Measurements from ENCODE around the gene PCSK5. TPM values are rescaled to one million over a fixed set of nuclear protein-coding genes. Genes with fewer than 3 reads are reported as not detected.
A peak's percentile ranks its signal among the peaks of the same experiment; 100 is the strongest.

PCSK5 gene
- total RNA-seq, 2 experiments from 2014 or later, result 3.0 to 3.1 TPM

- no peaks in the 10 kb centered on the region for H3K4me1 Mint-ChIP-seq
- CTCF ChIA-PET, result no interaction called here
- no peak overlapping the region for H3K4me3 Mint-ChIP-seq
- H3K27ac Mint-ChIP-seq, result no peak overlapping the region
- peaks cover 5% of the 10 kb centered on the region for H3K36me3 Mint-ChIP-seq (ENCODE audit: low read depth)
- H3K9me3 Mint-ChIP-seq (ENCODE audit: low read depth), result no peaks in the 10 kb centered on the region
- no peaks in the 10 kb centered on the region for H3K27me3 Mint-ChIP-seq
- POLR2A ChIA-PET, result no interaction called here
- ATAC-seq, result no peak
- intact Hi-C loops (cut with DNase I, micrococcal nuclease), result no loop called here
- no peak for DNase-seq
Observed at GRCh38 chr9:76107482-76107881, 217.0 kb downstream of the PCSK5 start.

- ChIA-PET CTCF (no interaction called here), POLR2A (no interaction called here)
- intact Hi-C loops (cut with DNase I, micrococcal nuclease), result no loop called here
- no peaks in the 10 kb centered on the region for H3K4me1 Mint-ChIP-seq
- DNase-seq, result no peak
- no peak for ATAC-seq
- peaks cover 6% of the 10 kb centered on the region for H3K36me3 Mint-ChIP-seq (ENCODE audit: low read depth)
- H3K4me3 Mint-ChIP-seq, result no peak overlapping the region
- H3K27ac Mint-ChIP-seq, result no peak overlapping the region
- H3K27me3 Mint-ChIP-seq, result no peaks in the 10 kb centered on the region
- no peaks in the 10 kb centered on the region for H3K9me3 Mint-ChIP-seq (ENCODE audit: low read depth)
Observed at GRCh38 chr9:76109953-76110352, 219.5 kb downstream of the PCSK5 start.

GRCh38 chr9:76112151-76112550 is 221.7 kb downstream of the PCSK5 start:
- intact Hi-C loops (cut with DNase I, micrococcal nuclease), result no loop called here
- peaks cover 6% of the 10 kb centered on the region for H3K36me3 Mint-ChIP-seq (ENCODE audit: low read depth)
- peaks cover 11% of the 10 kb centered on the region for H3K4me1 Mint-ChIP-seq
- CTCF ChIA-PET, result interaction anchor here (2.9 kb wide), 1 partner anchor 11 kb away, joined by 13 read pairs; no protein-coding TSS in a partner anchor
- ATAC-seq (no peak), DNase-seq (no peak)
- H3K27ac Mint-ChIP-seq, result no peak overlapping the region
- POLR2A ChIA-PET, result no interaction called here
- no peak overlapping the region for H3K4me3 Mint-ChIP-seq
- H3K9me3 Mint-ChIP-seq (ENCODE audit: low read depth), result no peaks in the 10 kb centered on the region
- H3K27me3 Mint-ChIP-seq, result no peaks in the 10 kb centered on the region

DNA sequence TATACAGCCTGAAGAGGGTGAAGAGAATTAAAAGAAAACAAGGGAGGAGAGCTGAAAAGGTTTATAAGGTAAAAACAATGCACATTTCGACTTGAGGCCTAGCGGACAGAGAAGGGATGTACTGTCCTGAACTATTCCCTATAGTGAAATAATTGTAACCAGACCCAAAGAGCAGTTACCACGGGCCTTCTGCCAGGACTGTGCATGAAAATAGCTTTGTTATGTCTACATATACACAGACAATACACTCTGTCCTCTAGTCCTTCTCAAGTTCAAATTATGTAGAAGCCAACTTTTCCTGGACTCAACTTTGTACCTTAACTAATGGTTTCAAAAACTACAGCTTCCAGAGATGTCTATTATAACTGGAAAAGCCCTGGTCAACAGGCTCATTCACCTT is 223.7 kb downstream of the PCSK5 start:
- Mint-ChIP-seq H3K27me3 (no peaks in the 10 kb centered on the region), H3K9me3 (ENCODE audit: low read depth) (no peaks in the 10 kb centered on the region), H3K4me1 (peaks cover 13% of the 10 kb centered on the region), H3K36me3 (ENCODE audit: low read depth) (peaks cover 4% of the 10 kb centered on the region), H3K27ac (no peak overlapping the region), H3K4me3 (no peak overlapping the region)
- ATAC-seq (no peak), DNase-seq (no peak)
- POLR2A ChIA-PET, result interaction anchor here (0.6 kb wide), 1 partner anchor 973 kb away, joined by 4 read pairs; no protein-coding TSS in a partner anchor
- intact Hi-C loops (cut with DNase I, micrococcal nuclease), result no loop called here
- CTCF ChIA-PET, result interaction anchor here (0.6 kb wide), 1 partner anchor 23 kb away, joined by 3 read pairs; no protein-coding TSS in a partner anchor

GRCh38 chr9:76115396-76115795 is 224.9 kb downstream of the PCSK5 start:
- POLR2A ChIA-PET, result no interaction called here
- ATAC-seq (no peak), DNase-seq (no peak)
- Mint-ChIP-seq H3K4me1 (peaks cover 13% of the 10 kb centered on the region), H3K9me3 (ENCODE audit: low read depth) (no peaks in the 10 kb centered on the region), H3K27me3 (no peaks in the 10 kb centered on the region), H3K36me3 (ENCODE audit: low read depth) (peaks cover 4% of the 10 kb centered on the region), H3K4me3 (no peak overlapping the region), H3K27ac (no peak overlapping the region)
- intact Hi-C loops (cut with DNase I, micrococcal nuclease), result loop anchor here in 1 of 2 experiments (5.0 kb wide), 4 partner anchors 62 to 223 kb away; partner anchors contain the start of gene PCSK5
- CTCF ChIA-PET, result interaction anchor here (0.7 kb wide), 1 partner anchor 36 kb away, joined by 4 read pairs; no protein-coding TSS in a partner anchor

DNA sequence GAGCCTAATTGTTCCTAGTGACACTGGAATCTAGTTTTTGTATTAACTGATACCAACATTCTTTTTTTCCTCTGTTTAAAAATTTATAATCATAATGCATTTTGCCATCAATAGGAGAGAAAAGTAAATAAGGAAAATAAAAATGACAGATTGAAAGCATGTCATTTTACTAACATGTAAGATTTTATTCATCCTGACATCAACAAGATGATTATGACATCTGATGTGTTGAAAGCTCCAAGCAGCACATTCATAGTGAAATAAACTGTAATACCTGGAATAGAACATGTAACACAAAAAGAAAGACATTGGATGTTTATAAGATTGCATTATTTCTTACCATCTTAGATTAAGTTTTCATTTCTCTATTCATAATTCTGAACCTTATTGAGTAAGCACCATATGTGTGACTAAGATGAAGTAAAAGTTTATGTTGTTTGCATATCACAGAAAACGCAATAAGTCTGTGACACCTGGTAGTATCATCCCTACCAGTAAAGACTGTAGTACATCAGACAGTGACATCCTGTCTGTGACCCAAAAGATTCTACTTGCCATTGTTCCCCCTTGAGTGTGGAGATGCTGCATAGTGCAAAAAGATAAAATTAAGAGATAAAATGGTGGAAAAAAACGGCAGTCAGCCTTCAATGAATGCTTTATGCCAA is 225.6 kb downstream of the PCSK5 start:
- ChIA-PET POLR2A (no interaction called here), CTCF (no interaction called here)
- Mint-ChIP-seq H3K36me3 (ENCODE audit: low read depth) (peaks cover 4% of the 10 kb centered on the region), H3K9me3 (ENCODE audit: low read depth) (no peaks in the 10 kb centered on the region), H3K4me1 (peaks cover 13% of the 10 kb centered on the region), H3K27ac (peak overlapping the region; percentile 22), H3K4me3 (no peak overlapping the region), H3K27me3 (no peaks in the 10 kb centered on the region)
- DNase-seq (no peak), ATAC-seq (peak; percentile 90)
- intact Hi-C loops (cut with DNase I, micrococcal nuclease), result loop anchor here (1.0 to 5.0 kb wide), 6 partner anchors 61 to 224 kb away; partner anchors contain the start of gene PCSK5 (in 1 of the 2)

- H3K27me3 Mint-ChIP-seq, result no peaks in the 10 kb centered on the region
- H3K27ac Mint-ChIP-seq, result no peak overlapping the region
- ATAC-seq (peak; percentile 43), DNase-seq (peak; percentile 10)
- H3K36me3 Mint-ChIP-seq (ENCODE audit: low read depth), result peaks cover 4% of the 10 kb centered on the region
- no peak overlapping the region for H3K4me3 Mint-ChIP-seq
- intact Hi-C loops (cut with DNase I, micrococcal nuclease), result loop anchor here (1.0 to 5.0 kb wide), 6 partner anchors 60 to 225 kb away; partner anchors contain the start of gene PCSK5 (in 1 of the 2)
- peaks cover 13% of the 10 kb centered on the region for H3K4me1 Mint-ChIP-seq
- CTCF ChIA-PET, result no interaction called here
- H3K9me3 Mint-ChIP-seq (ENCODE audit: low read depth), result no peaks in the 10 kb centered on the region
- POLR2A ChIA-PET, result no interaction called here
Observed at GRCh38 chr9:76116913-76117312, 226.4 kb downstream of the PCSK5 start.

DNA sequence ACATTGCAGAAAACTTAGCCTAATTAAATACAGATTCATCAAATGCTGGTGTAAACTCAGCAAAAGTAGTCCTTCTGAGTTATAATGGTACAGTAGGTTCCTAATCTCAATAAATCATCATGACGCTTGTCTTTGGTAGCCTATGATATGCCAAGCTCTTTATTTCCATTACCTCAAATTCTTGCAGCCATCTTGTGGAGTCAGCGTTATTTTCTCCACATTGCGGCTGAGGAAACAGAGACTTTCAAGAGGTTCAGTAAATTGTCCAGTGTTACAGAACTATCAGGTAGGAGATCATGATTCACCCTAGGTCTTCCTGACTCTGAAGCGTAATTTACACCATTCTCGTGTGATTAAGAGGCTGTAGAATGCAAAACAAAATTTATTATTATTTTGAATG is 237.2 kb downstream of the PCSK5 start:
- CTCF ChIA-PET, result interaction anchor here (1.5 kb wide), 1 partner anchor 144 kb away, joined by 3 read pairs; no protein-coding TSS in a partner anchor
- H3K4me1 Mint-ChIP-seq, result no peaks in the 10 kb centered on the region
- POLR2A ChIA-PET, result no interaction called here
- H3K36me3 Mint-ChIP-seq (ENCODE audit: low read depth), result no peaks in the 10 kb centered on the region
- H3K4me3 Mint-ChIP-seq, result no peak overlapping the region
- ATAC-seq, result no peak
- no peak overlapping the region for H3K27ac Mint-ChIP-seq
- intact Hi-C loops (cut with DNase I, micrococcal nuclease), result no loop called here
- no peaks in the 10 kb centered on the region for H3K27me3 Mint-ChIP-seq
- H3K9me3 Mint-ChIP-seq (ENCODE audit: low read depth), result no peaks in the 10 kb centered on the region
- DNase-seq, result no peak

DNA sequence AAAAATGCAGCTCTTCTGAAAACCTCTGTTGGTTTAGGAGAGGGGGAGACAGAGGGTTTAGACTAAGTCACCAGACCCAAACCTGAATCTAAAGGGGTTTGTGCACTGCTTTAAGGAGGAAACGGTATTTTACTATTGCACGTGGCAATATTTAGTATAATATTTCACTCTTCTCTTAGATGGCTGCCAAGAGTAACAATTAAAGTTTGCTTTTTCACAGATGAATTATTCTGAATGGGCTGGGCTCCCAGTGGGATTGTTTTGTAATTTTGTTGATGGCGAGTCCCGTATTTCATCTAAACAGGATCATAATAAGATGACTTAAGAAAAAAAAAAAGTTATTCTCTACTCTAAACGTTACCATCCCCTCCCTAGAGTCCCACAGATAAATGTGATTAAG is 245.4 kb downstream of the PCSK5 start:
- CTCF ChIA-PET, result interaction anchor here (1.1 kb wide), 1 partner anchor 14 kb away, joined by 4 read pairs; no protein-coding TSS in a partner anchor
- no peaks in the 10 kb centered on the region for H3K27me3 Mint-ChIP-seq
- no peak for ATAC-seq
- no peaks in the 10 kb centered on the region for H3K9me3 Mint-ChIP-seq (ENCODE audit: low read depth)
- POLR2A ChIA-PET, result no interaction called here
- H3K4me1 Mint-ChIP-seq, result peaks cover 8% of the 10 kb centered on the region
- H3K27ac Mint-ChIP-seq, result no peak overlapping the region
- H3K36me3 Mint-ChIP-seq (ENCODE audit: low read depth), result no peaks in the 10 kb centered on the region
- no peak overlapping the region for H3K4me3 Mint-ChIP-seq
- DNase-seq, result no peak
- intact Hi-C loops (cut with DNase I, micrococcal nuclease), result loop anchor here in 1 of 2 experiments (5.0 kb wide), 1 partner anchor 39 kb away; no protein-coding TSS in a partner anchor

GRCh38 chr9:76136986-76137385 is 246.5 kb downstream of the PCSK5 start:
- H3K27ac Mint-ChIP-seq, result no peak overlapping the region
- ChIA-PET POLR2A (no interaction called here), CTCF (no interaction called here)
- no peaks in the 10 kb centered on the region for H3K9me3 Mint-ChIP-seq (ENCODE audit: low read depth)
- no peaks in the 10 kb centered on the region for H3K36me3 Mint-ChIP-seq (ENCODE audit: low read depth)
- H3K4me3 Mint-ChIP-seq, result no peak overlapping the region
- intact Hi-C loops (cut with DNase I, micrococcal nuclease), result loop anchor here in 1 of 2 experiments (5.0 kb wide), 1 partner anchor 40 kb away; no protein-coding TSS in a partner anchor
- peak; percentile 64 for ATAC-seq
- no peak for DNase-seq
- no peaks in the 10 kb centered on the region for H3K27me3 Mint-ChIP-seq
- peaks cover 8% of the 10 kb centered on the region for H3K4me1 Mint-ChIP-seq

DNA sequence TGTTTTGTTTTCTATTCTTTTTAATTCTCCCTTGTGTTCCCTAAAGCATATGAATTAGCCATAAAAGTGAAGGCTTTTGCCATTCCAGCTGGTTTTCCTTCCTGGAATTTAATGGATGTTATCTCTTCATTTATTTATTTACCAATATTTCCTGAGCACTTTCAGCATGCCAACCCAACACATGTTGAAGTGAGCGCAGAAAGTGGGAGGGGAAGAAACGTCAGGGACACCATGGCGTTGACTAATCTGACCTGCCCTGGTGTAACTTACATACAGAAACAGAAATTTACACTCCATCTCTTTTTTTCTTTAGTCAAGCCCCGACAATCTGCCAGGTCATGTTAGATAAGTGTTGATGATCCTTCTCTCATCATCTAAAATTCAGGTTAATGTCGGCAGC is 247.5 kb downstream of the PCSK5 start:
- Mint-ChIP-seq H3K36me3 (ENCODE audit: low read depth) (no peaks in the 10 kb centered on the region), H3K4me1 (peaks cover 8% of the 10 kb centered on the region), H3K27ac (no peak overlapping the region), H3K4me3 (no peak overlapping the region), H3K9me3 (ENCODE audit: low read depth) (no peaks in the 10 kb centered on the region), H3K27me3 (no peaks in the 10 kb centered on the region)
- no peak for DNase-seq
- CTCF ChIA-PET, result no interaction called here
- intact Hi-C loops (cut with DNase I, micrococcal nuclease), result loop anchor here in 1 of 2 experiments (5.0 kb wide), 1 partner anchor 41 kb away; no protein-coding TSS in a partner anchor
- POLR2A ChIA-PET, result no interaction called here
- ATAC-seq, result no peak

GRCh38 chr9:76138360-76138759 is 247.9 kb downstream of the PCSK5 start:
- DNase-seq, result no peak
- CTCF ChIA-PET, result no interaction called here
- Mint-ChIP-seq H3K27me3 (no peaks in the 10 kb centered on the region), H3K4me3 (no peak overlapping the region), H3K4me1 (peaks cover 8% of the 10 kb centered on the region), H3K36me3 (ENCODE audit: low read depth) (no peaks in the 10 kb centered on the region), H3K27ac (no peak overlapping the region), H3K9me3 (ENCODE audit: low read depth) (no peaks in the 10 kb centered on the region)
- intact Hi-C loops (cut with DNase I, micrococcal nuclease), result loop anchor here in 1 of 2 experiments (5.0 kb wide), 1 partner anchor 41 kb away; no protein-coding TSS in a partner anchor
- no peak for ATAC-seq
- POLR2A ChIA-PET, result no interaction called here

Measured in activated CD4-positive, alpha-beta T cell treated with anti-CD3 and anti-CD28 coated beads for 36 hours (primary cell).